Measurements from ENCODE around the gene C11orf21.

- TF ChIP-seq CTCF (IDR thresholded peaks at IDR 0.05) = no peak
- no peak for TF ChIP-seq POLR2AphosphoS5 (IDR thresholded peaks at IDR 0.05; ENCODE audit: insufficient read depth in 1 of 2, low read depth in 1 of 2)
- TF ChIP-seq POLR2A (IDR thresholded peaks at IDR 0.05) = no peak
Observed at GRCh38 chr11:2258501-2259465, 42.9 kb downstream of the C11orf21 start.

Measured in vagina (tissue), 2 donors.